ENCODE measurements around the gene ZNF644. TPM values are rescaled to one million over a fixed set of nuclear protein-coding genes. Genes with fewer than 3 reads are reported as not detected.
"Not testable (repeated sequence)": the region's sequence is repeated elsewhere in the genome, so short reads cannot be mapped to it uniquely, and the experiment has no call there.

ZNF644 gene
- 18.3 TPM for total RNA-seq

DNA sequence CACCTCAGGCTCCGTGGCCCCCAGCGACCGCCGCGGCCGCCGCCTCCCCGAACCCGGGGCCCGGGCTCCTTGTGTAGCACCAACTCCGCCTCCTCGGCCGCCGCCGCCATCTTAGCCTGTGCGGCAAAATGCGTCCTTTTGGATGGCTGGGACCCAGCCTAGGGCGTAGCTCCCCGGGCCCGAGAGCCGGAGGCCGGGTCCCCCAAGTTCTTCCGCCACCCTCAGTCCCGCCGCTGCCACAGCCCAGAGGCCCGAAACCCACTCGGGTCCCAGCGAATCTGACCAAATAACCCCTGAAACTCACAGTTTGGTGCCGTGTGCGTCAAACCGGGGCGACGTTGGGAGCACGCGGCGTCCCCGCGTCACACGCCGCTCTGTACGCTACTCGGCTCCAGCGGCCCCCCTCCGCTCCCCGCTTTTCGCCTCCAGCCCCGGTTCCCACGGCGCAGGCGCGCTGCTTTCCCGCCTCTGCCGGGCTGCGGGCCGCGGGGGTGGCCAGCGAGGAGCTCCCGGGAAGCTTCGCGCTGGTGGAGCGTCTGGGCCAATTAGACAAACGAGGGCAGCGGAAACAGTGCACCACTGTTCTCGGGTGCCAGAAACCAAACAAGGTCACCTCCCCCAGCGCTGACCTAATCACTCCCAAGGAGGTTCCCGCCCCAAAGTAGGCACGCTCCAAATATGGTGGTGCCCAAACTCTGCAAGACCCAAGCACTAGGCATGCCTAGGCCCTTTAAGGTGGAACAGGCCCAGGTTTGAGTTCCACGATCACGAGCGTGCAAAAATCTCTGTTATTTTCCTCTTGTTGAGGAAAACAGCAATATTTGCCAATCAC, at the start of gene ZNF644:
TSS of gene ZNF644 (minus strand) at position 350 of the 832 bp plus-strand sequence. CDS start 39,682 bp downstream, outside the sequence.
- ATAC-seq (peak; percentile 86), DNase-seq (ENCODE audit: low spot score) (peak; percentile 95)

DNA sequence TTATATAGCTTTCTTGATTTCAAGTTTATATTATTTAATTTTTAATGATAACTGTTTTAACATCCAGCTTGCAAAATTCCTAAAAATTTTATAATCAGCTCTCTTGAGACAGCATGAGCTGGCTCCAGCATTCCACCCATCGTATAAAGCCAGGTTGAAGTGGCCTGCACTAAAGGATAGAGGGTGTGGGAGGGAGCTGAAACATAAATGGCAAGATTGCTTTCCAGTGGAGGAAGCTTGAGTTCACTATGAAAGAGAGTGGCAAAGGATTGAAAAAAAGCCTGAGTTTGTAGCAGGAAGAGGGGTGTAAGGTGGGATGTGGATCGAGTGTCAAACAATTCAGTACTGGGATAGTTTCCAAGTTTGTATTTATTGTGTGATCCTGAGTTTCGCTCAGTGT, 48.5 kb upstream of the ZNF644 start:
- peak; percentile 45 for ATAC-seq
- DNase-seq (ENCODE audit: low spot score): no peak

DNA sequence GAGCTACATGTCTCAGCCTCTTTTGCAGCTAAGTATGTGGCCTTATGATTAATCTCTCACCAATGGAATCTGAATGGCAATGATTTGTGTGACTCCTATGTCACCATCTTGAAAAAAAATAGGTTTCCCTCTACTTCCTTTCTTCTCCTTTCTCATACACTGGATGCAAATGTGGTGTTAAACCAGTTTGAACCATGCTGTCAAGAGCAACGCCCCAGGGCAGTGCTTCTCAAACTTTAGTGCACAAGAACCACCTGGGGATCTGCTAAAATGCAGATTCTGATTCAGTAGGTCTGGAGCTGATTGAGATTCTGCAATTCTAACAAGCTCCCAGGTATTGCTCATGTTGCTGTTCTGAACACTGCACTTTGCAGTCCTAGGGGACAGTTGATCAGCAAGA, 44.7 kb upstream of the ZNF644 start:
- ATAC-seq: no peak
- no peak for DNase-seq (ENCODE audit: low spot score)

DNA sequence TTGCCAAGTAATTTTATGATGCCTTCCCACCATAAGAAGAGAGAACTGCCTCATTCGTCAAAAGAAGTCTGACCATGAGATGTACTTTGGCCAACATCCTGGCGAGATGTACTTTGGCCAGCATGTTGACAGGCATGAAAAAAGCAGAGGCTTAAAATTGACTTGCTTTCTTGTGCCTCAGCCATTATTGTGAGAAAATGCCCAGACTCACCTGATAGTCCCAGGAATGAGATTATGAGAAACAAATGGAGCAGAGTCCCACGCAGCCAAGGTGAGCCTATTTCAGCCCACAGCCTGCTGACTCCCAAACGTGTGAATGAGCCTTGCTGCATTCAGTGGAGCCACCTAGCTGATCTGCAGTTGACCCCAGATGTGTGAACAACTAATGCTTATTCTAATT, 43.5 kb upstream of the ZNF644 start:
- DNase-seq (ENCODE audit: low spot score) (peak; percentile 64), ATAC-seq (peak; percentile 92)

DNA sequence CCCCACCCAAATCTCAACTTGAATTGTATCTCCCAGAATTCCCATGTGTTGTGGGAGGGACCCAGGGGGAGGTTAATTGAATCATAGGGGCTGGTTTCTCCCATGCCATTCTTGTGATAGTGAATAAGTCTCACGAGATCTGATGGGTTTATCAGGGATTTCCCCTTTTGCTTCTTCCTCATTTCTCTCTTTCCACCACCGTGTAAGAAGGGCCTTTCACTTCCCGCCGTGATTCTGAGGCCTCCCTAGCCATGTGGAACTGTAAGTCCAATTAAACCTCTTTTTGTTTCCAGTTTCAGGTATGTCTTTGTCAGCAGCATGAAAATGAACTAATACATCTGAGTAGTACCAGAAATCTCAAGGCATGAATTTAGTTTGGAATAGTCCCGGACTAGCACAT, 41.6 kb upstream of the ZNF644 start:
- DNase-seq (ENCODE audit: low spot score); ATAC-seq: not testable (repeated sequence)

DNA sequence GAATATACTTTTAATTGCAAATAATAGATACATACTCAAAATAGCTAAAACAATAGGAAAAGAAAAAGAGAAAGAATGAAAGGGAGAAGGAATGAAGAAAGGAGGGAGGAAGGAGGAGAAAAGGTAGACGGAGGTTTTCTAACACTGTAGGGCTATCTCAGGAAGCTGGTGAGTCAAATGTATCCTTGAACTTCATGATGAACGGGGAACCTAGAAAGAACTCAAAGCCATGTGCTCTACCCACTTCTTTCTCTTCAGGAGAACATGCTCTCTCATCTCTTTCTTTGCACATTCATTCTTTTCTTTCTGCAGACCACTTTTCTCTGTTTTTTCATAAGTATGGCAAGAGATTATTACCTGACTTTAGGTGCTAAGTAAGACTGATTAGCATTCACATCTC, 37.3 kb upstream of the ZNF644 start:
- ATAC-seq: no peak
- no peak for DNase-seq (ENCODE audit: low spot score)

DNA sequence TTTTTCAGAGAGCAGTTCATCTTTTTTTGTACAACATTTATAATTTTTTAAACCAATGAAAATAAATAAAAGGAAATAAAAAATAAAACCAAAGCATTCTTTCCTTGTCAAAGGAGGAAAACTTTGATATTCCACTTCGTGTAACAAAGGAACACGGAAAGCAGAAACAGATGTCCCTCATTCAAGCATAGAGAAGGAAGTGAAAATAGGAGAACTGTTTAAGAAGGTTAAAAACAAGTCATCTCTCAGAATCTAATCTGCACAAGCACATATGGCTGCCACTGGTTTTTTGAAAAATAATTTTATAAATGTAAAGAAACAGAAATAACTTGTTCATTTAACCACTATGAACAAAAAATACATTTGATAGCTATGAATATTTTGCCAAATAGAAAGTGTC, 35.9 kb upstream of the ZNF644 start:
- ATAC-seq (no peak), DNase-seq (ENCODE audit: low spot score) (no peak)

DNA sequence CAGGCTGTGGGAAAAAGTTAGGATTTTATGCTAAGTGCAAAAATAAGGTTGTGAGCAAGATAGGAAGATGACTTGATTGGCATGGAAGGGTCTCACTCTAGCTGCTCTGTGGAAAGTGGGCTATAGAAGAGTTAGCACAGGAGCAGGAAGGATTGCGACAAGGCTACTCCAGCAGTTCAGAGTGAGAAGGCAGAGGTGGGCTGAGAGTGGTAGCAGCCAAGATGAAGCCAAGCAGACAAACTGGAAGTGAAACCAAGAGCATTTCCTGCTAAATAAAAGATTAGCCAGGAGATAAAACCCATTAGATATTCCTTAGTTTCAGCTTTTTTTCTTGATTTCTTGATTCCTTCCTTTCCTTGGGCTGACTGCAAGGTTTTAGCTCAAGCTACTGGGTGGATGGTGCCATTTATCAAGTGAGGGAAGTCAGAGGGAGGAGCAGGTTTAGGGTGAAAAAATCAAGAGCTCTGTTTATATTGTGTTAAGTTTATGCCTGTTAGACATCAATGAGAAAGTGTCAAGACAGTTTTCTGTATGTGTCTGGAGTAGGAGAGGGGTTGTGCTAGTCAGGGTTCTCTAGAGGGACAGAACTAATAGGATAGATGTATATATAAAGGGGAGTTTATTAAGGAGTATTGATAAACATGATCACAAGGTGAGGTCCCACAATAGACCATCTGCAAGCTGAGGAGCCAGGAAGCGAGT, 33.1 kb upstream of the ZNF644 start:
- DNase-seq (ENCODE audit: low spot score): no peak
- no peak for ATAC-seq

DNA sequence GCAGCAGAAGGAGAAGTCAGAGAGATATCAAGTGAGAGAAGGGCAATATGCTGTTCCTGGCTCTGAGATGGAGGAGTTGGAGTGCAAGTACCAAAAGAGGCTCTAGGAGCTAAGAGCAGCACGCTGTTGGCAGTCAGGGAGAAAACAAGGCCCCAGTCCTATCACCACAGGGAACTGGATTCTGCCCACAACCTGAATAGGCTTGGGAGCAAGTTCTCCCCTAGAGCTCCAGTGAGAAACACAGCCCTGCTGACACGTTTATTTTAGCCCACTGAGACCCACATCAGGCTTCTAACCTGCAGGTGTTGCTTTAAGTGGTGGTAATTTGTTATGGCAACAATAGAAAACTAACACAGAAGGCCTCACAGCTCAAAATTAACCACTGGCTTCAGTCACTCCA, 31.8 kb upstream of the ZNF644 start:
- DNase-seq (ENCODE audit: low spot score) (no peak), ATAC-seq (no peak)

DNA sequence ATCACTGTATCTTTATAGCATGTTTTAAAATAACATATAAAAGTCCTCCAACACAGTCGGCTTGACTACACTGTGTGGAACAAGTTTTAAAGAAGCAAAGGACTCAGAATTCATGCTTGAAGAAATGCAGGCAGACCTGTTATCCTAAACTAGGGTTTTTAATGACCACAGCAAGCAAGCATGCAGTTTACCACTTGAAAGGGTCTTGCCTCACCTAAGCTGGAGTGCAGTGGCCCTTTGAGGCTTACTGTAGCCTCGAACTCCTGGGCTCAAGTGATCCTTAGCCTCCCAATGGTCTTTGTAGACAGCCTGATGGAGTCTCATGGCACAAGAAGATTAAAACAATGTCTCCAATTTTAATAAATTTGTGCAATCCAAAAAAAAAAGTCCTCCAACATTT, 27.7 kb upstream of the ZNF644 start:
- ATAC-seq; DNase-seq (ENCODE audit: low spot score): not testable (repeated sequence)

DNA sequence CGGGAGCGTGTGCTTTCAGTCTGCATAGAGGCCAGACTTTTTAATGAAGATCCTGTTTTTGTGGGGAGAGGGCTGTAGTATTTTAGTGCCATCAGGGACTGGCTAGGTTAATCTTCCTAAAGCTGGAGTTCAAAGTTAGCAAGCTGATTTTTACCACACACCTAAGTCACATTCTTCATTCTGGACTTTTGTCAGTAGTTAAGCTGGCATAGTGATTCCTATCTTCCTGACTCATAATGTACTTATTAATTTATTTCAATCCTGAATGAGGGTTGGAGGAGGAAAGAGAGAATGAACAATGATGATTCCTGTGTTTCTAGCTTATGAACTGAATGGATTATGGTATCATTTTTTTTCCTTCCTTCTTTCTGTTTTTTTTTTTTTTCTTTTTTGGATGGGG, 24.9 kb upstream of the ZNF644 start:
- no peak for DNase-seq (ENCODE audit: low spot score)
- no peak for ATAC-seq

DNA sequence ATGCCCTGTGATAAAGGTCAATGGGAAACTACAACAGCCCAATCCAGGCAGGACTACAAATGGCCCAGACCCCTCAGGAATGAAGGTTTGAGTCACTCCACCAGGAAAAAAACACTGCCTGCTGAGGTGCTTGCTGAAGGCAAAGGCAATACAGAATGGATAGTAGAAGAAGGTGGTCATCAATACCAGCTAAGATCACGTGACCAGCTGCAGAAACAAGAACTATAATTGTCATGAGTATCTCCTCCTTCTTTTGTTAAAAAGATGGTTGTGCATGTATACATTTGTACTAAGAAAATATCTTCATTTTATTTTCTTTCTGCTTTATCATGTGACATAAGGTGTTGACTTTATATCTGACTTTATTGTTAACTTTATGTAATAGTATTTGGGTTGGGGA, 23.4 kb upstream of the ZNF644 start:
- DNase-seq (ENCODE audit: low spot score): no peak
- ATAC-seq: no peak

DNA sequence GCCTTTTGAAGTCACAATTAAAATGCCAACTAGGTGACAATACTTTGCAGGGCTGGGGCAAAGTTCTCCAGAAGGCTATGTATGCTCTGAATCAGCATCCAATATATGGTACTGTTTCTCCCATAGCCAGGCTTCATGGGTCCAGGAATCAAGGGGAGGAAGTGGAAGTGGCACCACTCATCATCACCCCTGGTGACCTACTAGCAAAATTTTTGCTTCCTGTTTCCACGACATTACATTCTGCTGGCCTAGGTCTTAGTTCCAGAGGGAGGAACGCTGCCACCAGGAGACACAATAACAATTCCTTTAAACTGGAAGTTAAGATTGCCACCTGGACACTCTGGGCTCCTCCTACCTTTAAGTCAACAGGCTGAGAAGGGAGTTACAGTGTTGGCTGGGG, 22.9 kb upstream of the ZNF644 start:
- DNase-seq (ENCODE audit: low spot score); ATAC-seq: not testable (repeated sequence)

DNA sequence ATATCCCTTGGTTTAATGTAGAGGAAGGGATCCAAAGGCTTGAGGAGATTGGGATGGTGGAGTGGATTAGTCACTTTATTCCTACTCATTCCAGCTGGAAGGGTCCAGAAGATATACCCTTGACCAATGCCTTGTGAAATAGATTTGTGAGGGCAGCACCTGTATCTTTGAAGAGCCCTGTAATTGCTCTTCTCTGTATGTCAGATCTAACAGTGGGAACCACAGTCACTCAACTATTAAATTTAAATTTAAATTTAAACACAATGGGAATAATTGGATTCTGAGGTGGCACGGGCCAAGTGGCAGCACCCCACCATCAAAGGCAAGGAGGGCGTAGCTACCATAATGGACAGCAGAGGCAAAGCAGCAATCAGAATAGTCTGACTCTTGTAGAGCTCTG, 20.5 kb upstream of the ZNF644 start:
- not testable (repeated sequence) for ATAC-seq

DNA sequence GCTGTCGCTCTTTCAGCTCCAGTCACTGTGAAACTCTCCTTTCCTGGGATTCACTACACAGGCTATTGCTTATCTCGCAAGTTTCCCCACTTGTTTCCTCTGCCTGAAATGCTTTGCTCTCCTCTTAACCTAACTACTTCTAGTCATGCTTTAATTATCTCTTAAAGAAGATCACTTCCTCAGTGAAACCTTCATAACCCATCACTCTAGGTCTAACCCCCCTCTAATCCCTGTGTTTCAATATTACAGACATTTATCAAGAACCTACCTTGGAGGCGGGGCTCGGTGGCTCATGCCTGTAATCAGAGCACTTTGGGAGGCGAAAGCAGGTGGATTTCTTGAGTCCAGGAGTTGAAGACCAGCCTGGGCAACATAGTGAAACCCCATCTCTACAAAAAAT, 16.7 kb upstream of the ZNF644 start:
- ATAC-seq (no peak), DNase-seq (ENCODE audit: low spot score) (no peak)

More for the DNA sequence above, 20.5 kb upstream of the ZNF644 start:
- not testable (repeated sequence) for DNase-seq (ENCODE audit: low spot score)

DNA sequence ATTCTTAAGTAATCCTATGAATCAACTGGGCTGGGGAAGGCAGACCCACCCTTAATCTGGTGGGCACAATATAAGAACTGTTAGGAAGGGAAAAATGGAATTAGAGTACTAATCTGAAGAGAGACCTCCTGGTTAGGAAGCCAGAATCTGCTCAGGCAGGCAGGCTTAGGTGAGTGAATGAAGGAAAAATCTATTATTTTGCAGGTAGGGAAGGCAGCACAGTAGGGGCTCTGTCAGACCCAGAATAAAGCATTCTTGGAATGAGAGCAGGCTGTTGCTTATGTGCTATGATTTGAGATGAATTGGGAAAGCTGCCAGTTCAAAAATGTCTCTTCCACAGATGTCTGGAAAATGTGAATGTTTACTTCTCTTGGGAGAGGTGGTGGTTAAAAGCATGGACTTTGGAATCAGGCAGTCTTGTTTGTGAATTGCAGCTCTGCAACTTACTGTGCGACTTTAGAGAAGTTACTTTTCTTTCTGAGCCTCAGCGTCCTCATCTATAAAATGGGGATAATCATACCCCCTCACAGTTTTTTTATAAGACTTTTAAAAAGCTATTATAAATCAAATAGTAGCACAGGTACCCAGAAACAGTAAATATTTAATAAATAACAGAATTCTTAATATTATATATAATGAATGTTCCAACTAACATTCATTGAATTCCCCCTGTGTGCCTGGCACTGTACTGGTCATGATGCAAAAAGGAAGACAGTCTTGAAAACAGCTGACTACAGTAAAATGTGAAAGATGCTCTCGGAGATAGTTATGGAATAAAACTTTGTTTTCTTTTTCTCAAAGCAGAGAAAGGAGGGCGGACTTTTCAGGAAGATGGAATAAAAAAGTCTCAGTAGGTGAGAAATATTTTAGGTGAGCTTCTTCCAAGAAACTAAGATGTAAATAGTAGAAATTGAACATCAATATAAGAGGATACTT, 15.3 kb upstream of the ZNF644 start:
- peak; percentile 68 for ATAC-seq

DNA sequence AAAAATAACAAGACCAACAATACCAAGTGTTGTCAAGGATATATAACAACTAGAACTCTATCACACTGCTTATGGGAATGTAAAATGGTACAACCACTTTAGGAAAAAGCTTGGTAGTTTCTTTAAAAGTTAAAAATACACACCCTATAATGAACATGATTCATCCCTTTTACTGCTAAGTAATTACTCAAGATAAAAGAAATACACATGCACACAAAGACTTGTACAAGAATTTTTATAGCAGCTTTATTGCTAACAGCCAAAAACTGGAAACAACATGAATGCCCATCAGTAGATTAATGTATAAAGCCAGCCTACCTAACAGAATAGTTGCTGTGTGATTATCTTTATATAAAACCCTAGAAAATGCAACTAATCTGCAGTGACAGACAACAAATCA, 10.5 kb upstream of the ZNF644 start:
- ATAC-seq (no peak), DNase-seq (ENCODE audit: low spot score) (no peak)

More for the DNA sequence above, 15.3 kb upstream of the ZNF644 start:
- no peak for DNase-seq (ENCODE audit: low spot score)

DNA sequence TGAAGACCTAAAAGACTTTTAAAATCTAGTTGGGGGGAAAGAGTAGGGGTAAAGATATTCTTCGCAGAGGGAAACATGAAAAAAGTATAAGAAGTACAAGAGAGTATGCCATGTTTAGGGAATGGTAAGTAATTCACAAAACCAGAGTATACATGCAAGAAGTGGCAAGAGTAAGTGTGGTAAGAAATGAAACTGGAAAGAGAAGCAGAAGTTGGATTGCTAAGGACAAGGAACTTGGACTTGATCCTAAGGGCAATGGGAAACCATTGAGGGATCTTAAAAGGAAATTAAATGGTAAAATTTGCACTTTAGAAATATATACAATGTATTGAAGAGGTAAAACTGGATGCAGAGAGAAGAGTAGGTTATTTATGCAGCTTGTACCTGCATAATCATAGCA, 9.2 kb upstream of the ZNF644 start:
- ATAC-seq (no peak), DNase-seq (ENCODE audit: low spot score) (no peak)

DNA sequence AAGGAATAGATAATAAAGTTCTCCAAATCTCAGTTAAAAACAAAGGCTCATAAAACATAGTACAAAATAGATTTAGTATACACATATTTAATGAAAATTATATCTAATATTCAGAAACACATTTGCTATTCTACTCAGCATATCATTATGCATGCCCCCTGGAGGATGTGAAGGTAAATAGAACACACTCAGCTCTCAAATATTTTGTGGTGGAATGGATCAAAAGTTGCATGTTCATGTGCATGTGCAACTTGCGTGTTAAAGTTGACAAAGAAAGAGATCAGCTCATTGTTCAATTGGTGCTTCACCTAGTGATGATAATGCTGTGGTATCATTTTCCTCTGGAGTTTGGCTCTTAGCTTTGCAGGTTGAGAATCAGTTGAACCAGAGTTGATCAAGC, 4.9 kb upstream of the ZNF644 start:
- no peak for DNase-seq (ENCODE audit: low spot score)
- no peak for ATAC-seq

DNA sequence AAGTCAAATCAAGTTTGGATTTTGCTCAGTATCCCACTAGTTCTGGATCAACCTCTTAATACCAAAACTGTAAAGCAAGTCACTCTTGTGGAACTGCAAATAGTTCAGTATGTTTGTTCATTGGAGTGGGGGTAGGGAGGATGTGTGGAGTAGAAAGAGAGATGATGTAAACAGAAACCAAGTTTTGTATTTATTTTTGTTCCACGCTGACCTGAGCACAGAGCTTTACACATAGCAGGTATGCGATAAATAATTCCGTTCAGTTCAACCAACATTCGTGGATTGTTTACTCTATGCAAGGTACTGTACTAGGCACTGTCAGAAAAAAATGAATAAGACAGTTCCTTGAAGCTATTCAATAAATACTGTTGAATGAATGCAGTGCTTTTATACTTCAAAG, 4.5 kb upstream of the ZNF644 start:
- ATAC-seq: peak; percentile 29
- no peak for DNase-seq (ENCODE audit: low spot score)

DNA sequence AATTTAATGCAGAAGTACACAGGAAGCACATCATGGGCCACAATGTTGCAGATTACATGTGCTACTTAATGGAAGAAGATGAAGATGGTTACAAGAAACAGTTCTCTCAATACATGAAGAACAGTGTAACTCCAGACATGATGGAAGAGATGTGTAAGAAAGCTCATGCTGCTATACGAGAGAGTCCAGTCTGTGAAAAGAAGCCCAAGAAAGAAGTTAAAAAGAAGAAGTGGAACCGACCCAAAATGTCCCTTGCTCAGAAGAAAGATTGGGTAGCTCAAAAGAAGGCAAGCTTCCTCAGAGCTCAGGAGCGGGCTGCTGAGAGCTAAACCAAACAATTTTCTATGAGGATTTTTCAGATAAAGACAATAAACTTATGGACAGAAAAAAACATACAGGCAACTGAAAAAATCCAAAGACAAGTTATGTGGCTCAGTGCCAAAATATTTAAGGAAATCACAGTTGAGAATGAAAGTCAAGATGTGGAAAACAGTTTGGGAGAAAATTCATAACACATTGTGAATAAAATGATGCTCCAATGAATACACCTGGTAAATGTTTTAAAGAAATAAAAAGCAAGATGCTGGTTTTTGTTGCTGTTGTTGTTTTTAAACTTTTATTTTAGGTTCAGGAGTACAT, 2.8 kb upstream of the ZNF644 start:
- ATAC-seq (no peak), DNase-seq (ENCODE audit: low spot score) (no peak)

Measured in left lobe of liver (tissue), 2 donors.